Measurements from ENCODE around the gene GAS7. TPM values are rescaled to one million over a fixed set of nuclear protein-coding genes. Genes with fewer than 3 reads are reported as not detected.

The GAS7 gene
- total and polyA plus RNA-seq, 2 of the 13 experiments (the other 11 are each of a cell fraction or from before 2014, with no cell fraction given) = 1.0 to 5.2 TPM

DNA sequence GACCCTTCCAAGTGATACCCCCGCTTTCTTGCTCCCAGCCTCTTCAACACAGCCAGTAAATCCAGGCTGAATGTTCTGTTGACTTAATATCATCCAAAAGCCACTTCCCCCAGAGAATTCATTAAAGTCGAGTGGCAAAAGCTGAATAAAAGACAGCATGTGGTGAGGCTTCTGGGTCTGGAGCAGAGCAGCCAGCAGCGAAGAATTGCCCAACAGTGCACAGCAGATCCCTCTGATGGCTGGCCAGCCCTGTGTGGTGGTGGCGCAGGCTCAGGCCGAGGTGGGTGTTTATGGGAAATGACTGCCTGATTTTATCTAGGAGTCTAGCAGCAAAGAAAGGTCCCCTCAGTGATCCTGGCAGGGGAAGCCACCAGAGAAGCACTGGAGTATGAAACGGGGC is 263.0 kb downstream of the GAS7 start:
- DNase-seq (ENCODE audit: low spot score) (no peak), FAIRE-seq (no peak), ATAC-seq (no peak)
- H3K9me3 ChIP-seq (ENCODE audit: low read length) = no peaks in the 10 kb centered on the region
- H4K20me1 ChIP-seq (ENCODE audit: insufficient read depth, low read length) = 0 out of 2 replicates have a peak, but pooled peaks cover 3% of the 10 kb centered on the region
- ChIA-PET CTCF (ENCODE audit: low intra/inter-chr PET ratio, low total read pairs) (no interaction called here), POLR2A (no interaction called here)
- intact Hi-C loops (cut with micrococcal nuclease; ENCODE audit: unreplicated experiment) = no loop called here
- no peak overlapping the region for H3K4me3 ChIP-seq (replicated peaks in 1 of 3; ENCODE audit: insufficient read depth in 1 of 3, low read depth in 2 of 3, low read length in 3 of 3)
- H3K27me3 ChIP-seq (ENCODE audit: control insufficient read depth in 1 of 2, insufficient read depth in 2 of 2, low read length in 2 of 2) = peaks cover 0 to 18% of the 10 kb centered on the region in 2 experiments; a peak in 3 of 5 replicates
- in situ Hi-C loops (cut with HindIII; ENCODE audit: extremely low pct_ligation_motif_present, low pct_unique_long_range_greater_than_20kb) = no loop called here
- no peaks in the 10 kb centered on the region for H3K36me3 ChIP-seq (replicated peaks in 1 of 2; ENCODE audit: control insufficient read depth in 1 of 2, insufficient read depth in 2 of 2, low read length in 2 of 2)
- H2AFZ ChIP-seq (ENCODE audit: low read length) = no peak overlapping the region
- H3K27ac ChIP-seq (ENCODE audit: extremely low read length, insufficient read depth, low read length) = no peak overlapping the region
- no peaks in the 10 kb centered on the region for H3K79me2 ChIP-seq (ENCODE audit: insufficient read depth, low read length)
- no peaks in the 10 kb centered on the region for H3K4me1 ChIP-seq (ENCODE audit: insufficient read depth, low read length)
- BruUV-seq (replicated peaks) = no TSS peak
- no peak overlapping the region for H3K4me2 ChIP-seq (ENCODE audit: low read depth, low read length)
- WGBS (ENCODE audit: low lambda C conversion rate) = 4% methylated on average over 3 of the region's 6 CpGs
- H3K9ac ChIP-seq (ENCODE audit: insufficient read depth, low read depth, low read length) = no peak overlapping the region
- TF ChIP-seq, protein P1, sequence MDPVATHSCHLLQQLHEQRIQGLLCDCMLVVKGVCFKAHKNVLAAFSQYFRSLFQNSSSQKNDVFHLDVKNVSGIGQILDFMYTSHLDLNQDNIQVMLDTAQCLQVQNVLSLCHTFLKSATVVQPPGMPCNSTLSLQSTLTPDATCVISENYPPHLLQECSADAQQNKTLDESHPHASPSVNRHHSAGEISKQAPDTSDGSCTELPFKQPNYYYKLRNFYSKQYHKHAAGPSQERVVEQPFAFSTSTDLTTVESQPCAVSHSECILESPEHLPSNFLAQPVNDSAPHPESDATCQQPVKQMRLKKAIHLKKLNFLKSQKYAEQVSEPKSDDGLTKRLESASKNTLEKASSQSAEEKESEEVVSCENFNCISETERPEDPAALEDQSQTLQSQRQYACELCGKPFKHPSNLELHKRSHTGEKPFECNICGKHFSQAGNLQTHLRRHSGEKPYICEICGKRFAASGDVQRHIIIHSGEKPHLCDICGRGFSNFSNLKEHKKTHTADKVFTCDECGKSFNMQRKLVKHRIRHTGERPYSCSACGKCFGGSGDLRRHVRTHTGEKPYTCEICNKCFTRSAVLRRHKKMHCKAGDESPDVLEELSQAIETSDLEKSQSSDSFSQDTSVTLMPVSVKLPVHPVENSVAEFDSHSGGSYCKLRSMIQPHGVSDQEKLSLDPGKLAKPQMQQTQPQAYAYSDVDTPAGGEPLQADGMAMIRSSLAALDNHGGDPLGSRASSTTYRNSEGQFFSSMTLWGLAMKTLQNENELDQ (CRISPR knock-in tag; IDR thresholded peaks at IDR 0.05; ENCODE audit: borderline replicate concordance) = no peak
- TF ChIP-seq, protein P2, sequence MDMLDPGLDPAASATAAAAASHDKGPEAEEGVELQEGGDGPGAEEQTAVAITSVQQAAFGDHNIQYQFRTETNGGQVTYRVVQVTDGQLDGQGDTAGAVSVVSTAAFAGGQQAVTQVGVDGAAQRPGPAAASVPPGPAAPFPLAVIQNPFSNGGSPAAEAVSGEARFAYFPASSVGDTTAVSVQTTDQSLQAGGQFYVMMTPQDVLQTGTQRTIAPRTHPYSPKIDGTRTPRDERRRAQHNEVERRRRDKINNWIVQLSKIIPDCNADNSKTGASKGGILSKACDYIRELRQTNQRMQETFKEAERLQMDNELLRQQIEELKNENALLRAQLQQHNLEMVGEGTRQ (IDR thresholded peaks at IDR 0.05; ENCODE audit: low read depth, low read length) = no peak
- TF ChIP-seq, protein P2 (CRISPR knock-in tag; IDR thresholded peaks at IDR 0.05; ENCODE audit: borderline replicate concordance) = no peak
- TF ChIP-seq HOXA9 (CRISPR knock-in tag; IDR thresholded peaks at IDR 0.05; ENCODE audit: borderline replicate concordance) = no peak
- TF ChIP-seq, protein P3, sequence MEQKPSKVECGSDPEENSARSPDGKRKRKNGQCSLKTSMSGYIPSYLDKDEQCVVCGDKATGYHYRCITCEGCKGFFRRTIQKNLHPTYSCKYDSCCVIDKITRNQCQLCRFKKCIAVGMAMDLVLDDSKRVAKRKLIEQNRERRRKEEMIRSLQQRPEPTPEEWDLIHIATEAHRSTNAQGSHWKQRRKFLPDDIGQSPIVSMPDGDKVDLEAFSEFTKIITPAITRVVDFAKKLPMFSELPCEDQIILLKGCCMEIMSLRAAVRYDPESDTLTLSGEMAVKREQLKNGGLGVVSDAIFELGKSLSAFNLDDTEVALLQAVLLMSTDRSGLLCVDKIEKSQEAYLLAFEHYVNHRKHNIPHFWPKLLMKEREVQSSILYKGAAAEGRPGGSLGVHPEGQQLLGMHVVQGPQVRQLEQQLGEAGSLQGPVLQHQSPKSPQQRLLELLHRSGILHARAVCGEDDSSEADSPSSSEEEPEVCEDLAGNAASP (CRISPR knock-in tag; IDR thresholded peaks at IDR 0.05; ENCODE audit: borderline replicate concordance) = no peak
- TF ChIP-seq, protein P4, sequence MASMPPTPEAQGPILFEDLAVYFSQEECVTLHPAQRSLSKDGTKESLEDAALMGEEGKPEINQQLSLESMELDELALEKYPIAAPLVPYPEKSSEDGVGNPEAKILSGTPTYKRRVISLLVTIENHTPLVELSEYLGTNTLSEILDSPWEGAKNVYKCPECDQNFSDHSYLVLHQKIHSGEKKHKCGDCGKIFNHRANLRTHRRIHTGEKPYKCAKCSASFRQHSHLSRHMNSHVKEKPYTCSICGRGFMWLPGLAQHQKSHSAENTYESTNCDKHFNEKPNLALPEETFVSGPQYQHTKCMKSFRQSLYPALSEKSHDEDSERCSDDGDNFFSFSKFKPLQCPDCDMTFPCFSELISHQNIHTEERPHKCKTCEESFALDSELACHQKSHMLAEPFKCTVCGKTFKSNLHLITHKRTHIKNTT (CRISPR knock-in tag; IDR thresholded peaks at IDR 0.05) = no peak
- TF ChIP-seq TBX2 (CRISPR knock-in tag; IDR thresholded peaks at IDR 0.05; ENCODE audit: borderline replicate concordance) = no peak
- no peak for TF ChIP-seq ZNF724P (CRISPR knock-in tag; IDR thresholded peaks at IDR 0.05; ENCODE audit: borderline replicate concordance)
- no peak for TF ChIP-seq HCFC1 (IDR thresholded peaks at IDR 0.05; ENCODE audit: low read depth, low read length)
- no peak for TF ChIP-seq ZNF619 (CRISPR knock-in tag; IDR thresholded peaks at IDR 0.05)
- TF ChIP-seq KDM4B (CRISPR knock-in tag; IDR thresholded peaks at IDR 0.05) = no peak
- TF ChIP-seq REL (CRISPR knock-in tag; conservative IDR thresholded peaks at IDR 0.05) = no peak
- TF ChIP-seq NFYB (CRISPR knock-in tag; IDR thresholded peaks at IDR 0.05) = no peak
- no peak for TF ChIP-seq NFYC (CRISPR knock-in tag; IDR thresholded peaks at IDR 0.05)
- TF ChIP-seq, protein P5, sequence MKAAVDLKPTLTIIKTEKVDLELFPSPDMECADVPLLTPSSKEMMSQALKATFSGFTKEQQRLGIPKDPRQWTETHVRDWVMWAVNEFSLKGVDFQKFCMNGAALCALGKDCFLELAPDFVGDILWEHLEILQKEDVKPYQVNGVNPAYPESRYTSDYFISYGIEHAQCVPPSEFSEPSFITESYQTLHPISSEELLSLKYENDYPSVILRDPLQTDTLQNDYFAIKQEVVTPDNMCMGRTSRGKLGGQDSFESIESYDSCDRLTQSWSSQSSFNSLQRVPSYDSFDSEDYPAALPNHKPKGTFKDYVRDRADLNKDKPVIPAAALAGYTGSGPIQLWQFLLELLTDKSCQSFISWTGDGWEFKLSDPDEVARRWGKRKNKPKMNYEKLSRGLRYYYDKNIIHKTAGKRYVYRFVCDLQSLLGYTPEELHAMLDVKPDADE (CRISPR knock-in tag; IDR thresholded peaks at IDR 0.05) = no peak
- TF ChIP-seq REXO4 (CRISPR knock-in tag; IDR thresholded peaks at IDR 0.05; ENCODE audit: borderline replicate concordance) = no peak
- no peak for TF ChIP-seq PAF1 (CRISPR knock-in tag; IDR thresholded peaks at IDR 0.05)
- TF ChIP-seq MTA1 (CRISPR knock-in tag; IDR thresholded peaks at IDR 0.05; ENCODE audit: borderline replicate concordance) = no peak
